ENCODE results near the gene APP.

Gene APP

GRCh38 chr21:26169611-26170470 lies 729 bp downstream of the APP start:
- no peak overlapping the region for H3K9ac ChIP-seq (ENCODE audit: low read depth, low read length, poor library complexity, severe bottlenecking)
- H3K9me2 ChIP-seq (replicated peaks; ENCODE audit: low read depth, low read length), result no peaks in the 10 kb centered on the region
- H3K4me3 ChIP-seq (ENCODE audit: low read length, poor library complexity, severe bottlenecking), result no peak overlapping the region
- no peak overlapping the region for H3K4me2 ChIP-seq (ENCODE audit: low read depth, low read length, poor library complexity, severe bottlenecking)
- no peaks in the 10 kb centered on the region for H3K4me1 ChIP-seq (ENCODE audit: insufficient read depth, low read length, poor library complexity, severe bottlenecking)
- H3K9me3 ChIP-seq (ENCODE audit: insufficient read depth, low read depth, low read length), result no peaks in the 10 kb centered on the region; the same call in 1 of the 2 replicates
- no peaks in the 10 kb centered on the region for H4K20me1 ChIP-seq (ENCODE audit: insufficient read depth, low read length, poor library complexity, severe bottlenecking)
- H3F3A ChIP-seq (ENCODE audit: low read depth), result no peaks in the 10 kb centered on the region
- no peak overlapping the region for H2AFZ ChIP-seq (ENCODE audit: low read length)
- H3K27me3 ChIP-seq (ENCODE audit: insufficient read depth, low read length, poor library complexity, severe bottlenecking), result no peaks in the 10 kb centered on the region
- H3K36me3 ChIP-seq (ENCODE audit: insufficient read depth, low read length), result no peaks in the 10 kb centered on the region
- no peak for TF ChIP-seq EZH2phosphoT487 (IDR thresholded peaks at IDR 0.05; ENCODE audit: borderline replicate concordance)
- TF ChIP-seq CTCF (conservative IDR thresholded peaks at IDR 0.05; ENCODE audit: low read length), result no peak
- H3K79me2 ChIP-seq (ENCODE audit: insufficient read depth, low read length), result no peaks in the 10 kb centered on the region

- no peaks in the 10 kb centered on the region; the same call in 1 of the 2 replicates for H3K9me3 ChIP-seq (ENCODE audit: insufficient read depth, low read depth, low read length)
- H3K4me1 ChIP-seq (ENCODE audit: insufficient read depth, low read length, poor library complexity, severe bottlenecking), result no peaks in the 10 kb centered on the region
- no peak overlapping the region for H3K4me3 ChIP-seq (ENCODE audit: low read length, poor library complexity, severe bottlenecking)
- TF ChIP-seq EZH2phosphoT487 (IDR thresholded peaks at IDR 0.05; ENCODE audit: borderline replicate concordance) (no peak), CTCF (conservative IDR thresholded peaks at IDR 0.05; ENCODE audit: low read length) (no peak)
- H3K36me3 ChIP-seq (ENCODE audit: insufficient read depth, low read length), result no peaks in the 10 kb centered on the region
- no peak overlapping the region for H2AFZ ChIP-seq (ENCODE audit: low read length)
- H3K9ac ChIP-seq (ENCODE audit: low read depth, low read length, poor library complexity, severe bottlenecking), result no peak overlapping the region
- H3K9me2 ChIP-seq (replicated peaks; ENCODE audit: low read depth, low read length), result no peaks in the 10 kb centered on the region
- H3F3A ChIP-seq (ENCODE audit: low read depth), result no peaks in the 10 kb centered on the region
- H3K79me2 ChIP-seq (ENCODE audit: insufficient read depth, low read length), result no peaks in the 10 kb centered on the region
- no peaks in the 10 kb centered on the region for H3K27me3 ChIP-seq (ENCODE audit: insufficient read depth, low read length, poor library complexity, severe bottlenecking)
- no peak overlapping the region for H3K4me2 ChIP-seq (ENCODE audit: low read depth, low read length, poor library complexity, severe bottlenecking)
- no peaks in the 10 kb centered on the region for H4K20me1 ChIP-seq (ENCODE audit: insufficient read depth, low read length, poor library complexity, severe bottlenecking)
Measured at GRCh38 chr21:26169061-26169610, 1.4 kb downstream of the APP start.

- H3K9me3 ChIP-seq (ENCODE audit: insufficient read depth, low read depth, low read length), result no peaks in the 10 kb centered on the region; the same call in 1 of the 2 replicates
- no peaks in the 10 kb centered on the region for H4K20me1 ChIP-seq (ENCODE audit: insufficient read depth, low read length, poor library complexity, severe bottlenecking)
- H3K79me2 ChIP-seq (ENCODE audit: insufficient read depth, low read length), result no peaks in the 10 kb centered on the region
- H3K27me3 ChIP-seq (ENCODE audit: insufficient read depth, low read length, poor library complexity, severe bottlenecking), result no peaks in the 10 kb centered on the region
- H3K4me2 ChIP-seq (ENCODE audit: low read depth, low read length, poor library complexity, severe bottlenecking), result no peak overlapping the region
- H3K9ac ChIP-seq (ENCODE audit: low read depth, low read length, poor library complexity, severe bottlenecking), result no peak overlapping the region
- no peaks in the 10 kb centered on the region for H3K9me2 ChIP-seq (replicated peaks; ENCODE audit: low read depth, low read length)
- TF ChIP-seq CTCF (conservative IDR thresholded peaks at IDR 0.05; ENCODE audit: low read length) (no peak), EZH2phosphoT487 (IDR thresholded peaks at IDR 0.05; ENCODE audit: borderline replicate concordance) (no peak)
- H3K4me3 ChIP-seq (ENCODE audit: low read length, poor library complexity, severe bottlenecking), result no peak overlapping the region
- no peaks in the 10 kb centered on the region for H3K4me1 ChIP-seq (ENCODE audit: insufficient read depth, low read length, poor library complexity, severe bottlenecking)
- H2AFZ ChIP-seq (ENCODE audit: low read length), result no peak overlapping the region
- H3F3A ChIP-seq (ENCODE audit: low read depth), result no peaks in the 10 kb centered on the region
- no peaks in the 10 kb centered on the region for H3K36me3 ChIP-seq (ENCODE audit: insufficient read depth, low read length)
Measured at GRCh38 chr21:26168371-26168770, 2.2 kb downstream of the APP start.

Data from Loucy (cell line).